GM12878 (cell line): ENCODE measurements around the gene CCDC85B.

Experiments used
- EGR1 ChIP-seq, 2 experiments: IDR thresholded peaks; 1 replicate in 1 of 2; 2 replicates in 1 of 2; pipeline ENCODE4 v1.6.1; 2011 to 2012; ENCODE audit warnings: low read depth in 2 of 2, low read length in 2 of 2, borderline replicate concordance in 1 of 2, mild to moderate bottlenecking in 1 of 2, moderate library complexity in 1 of 2
- JUNB ChIP-seq: IDR thresholded peaks from 2 replicates; pipeline ENCODE4 v1.6.1; 2016; ENCODE audit warnings: antibody characterized with exemption, mild to moderate bottlenecking
- JUND ChIP-seq: IDR thresholded peaks from 2 replicates; pipeline ENCODE4 v1.6.1; 2012; ENCODE audit warnings: low read depth, mild to moderate bottlenecking, low read length, improper control_type of control experiment, moderate library complexity

GRCh38 chr11:65867284-65868071, 23.0 kb upstream of the CCDC85B start:
- no peak for TF ChIP-seq EGR1 (IDR thresholded peaks at IDR 0.05; ENCODE audit: borderline replicate concordance in 1 of 2, low read depth in 2 of 2, low read length in 2 of 2)
- TF ChIP-seq JUNB, result no peak
- TF ChIP-seq JUND, result no peak
